Fibroblast of lung (primary cell): ENCODE results near the gene GVQW3.

Experiments
- CTCF ChIP-seq, 2 donors: IDR thresholded peaks in 1 of 2; conservative IDR thresholded peaks in 1 of 2; 1 replicate in 1 of 2; 2 replicates in 1 of 2; pipeline ENCODE4 v1.5.1; 2011 to 2012; ENCODE audit warnings: low read length in 2 of 2, control low read depth in 1 of 2, inconsistent platforms in 1 of 2, low read depth in 1 of 2, mild to moderate bottlenecking in 1 of 2
- EZH2 ChIP-seq: IDR thresholded peaks from 2 replicates; pipeline ENCODE4 v1.5.1; 2012; ENCODE audit warnings: low read length, control low read depth, mild to moderate bottlenecking; ENCODE audit errors: missing control alignments

GRCh38 chr11:76337923-76338322 is 43.2 kb upstream of the GVQW3 start:
- TF ChIP-seq CTCF (conservative IDR thresholded peaks at IDR 0.05 in 1 of 2, IDR thresholded peaks at IDR 0.05 in 1 of 2; ENCODE audit: low read depth in 1 of 2, low read length in 2 of 2) (no peak), EZH2 (no peak)
